NT2/D1 (cell line): ENCODE measurements around the gene NUP153.

Source experiments
- SUZ12 ChIP-seq: IDR thresholded peaks from 2 replicates; pipeline ENCODE4 v1.6.1; 2011; ENCODE audit not compliant: insufficient read length, insufficient read depth; ENCODE audit errors: extremely low read depth
- ZNF274 ChIP-seq: IDR thresholded peaks from 2 replicates; pipeline ENCODE4 v1.6.1; 2011; ENCODE audit warnings: mild to moderate bottlenecking, low read depth, low read length

DNA sequence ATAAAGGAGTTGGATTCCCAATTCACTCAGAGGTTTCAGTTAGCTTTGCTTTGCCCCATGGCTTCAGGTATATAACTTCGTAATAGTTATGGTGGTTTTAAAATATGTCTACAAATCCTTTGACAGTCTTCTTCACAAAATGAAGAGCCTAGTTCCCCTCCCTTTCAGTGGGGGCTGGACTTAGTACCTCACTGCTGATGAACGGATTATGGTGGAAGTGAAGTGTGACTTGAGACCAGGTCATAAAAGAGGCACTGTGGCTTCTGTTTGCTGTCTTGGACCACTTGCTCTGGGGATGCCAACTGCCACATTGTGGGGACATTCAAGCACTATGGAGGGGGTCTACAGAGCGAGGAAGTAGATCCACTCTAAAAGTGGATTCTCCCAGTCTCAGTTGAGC is 47.5 kb upstream of the NUP153 start:
- TF ChIP-seq ZNF274 (no peak), SUZ12 (no peak)
